HG03060 (cell line): ENCODE measurements around the gene RNF138.
"Not testable (repeated sequence)": the region's sequence is repeated elsewhere in the genome, so short reads cannot be mapped to it uniquely, and the experiment has no call there.

Experiments used
- ATAC-seq: cut with Tn5 transposase; IDR thresholded peaks from one replicate; pipeline ENCODE4 v1.9.1; 2021; ENCODE audit warnings: low read depth, moderate number of reproducible peaks; ENCODE audit not compliant: unreplicated experiment

Gene RNF138

DNA sequence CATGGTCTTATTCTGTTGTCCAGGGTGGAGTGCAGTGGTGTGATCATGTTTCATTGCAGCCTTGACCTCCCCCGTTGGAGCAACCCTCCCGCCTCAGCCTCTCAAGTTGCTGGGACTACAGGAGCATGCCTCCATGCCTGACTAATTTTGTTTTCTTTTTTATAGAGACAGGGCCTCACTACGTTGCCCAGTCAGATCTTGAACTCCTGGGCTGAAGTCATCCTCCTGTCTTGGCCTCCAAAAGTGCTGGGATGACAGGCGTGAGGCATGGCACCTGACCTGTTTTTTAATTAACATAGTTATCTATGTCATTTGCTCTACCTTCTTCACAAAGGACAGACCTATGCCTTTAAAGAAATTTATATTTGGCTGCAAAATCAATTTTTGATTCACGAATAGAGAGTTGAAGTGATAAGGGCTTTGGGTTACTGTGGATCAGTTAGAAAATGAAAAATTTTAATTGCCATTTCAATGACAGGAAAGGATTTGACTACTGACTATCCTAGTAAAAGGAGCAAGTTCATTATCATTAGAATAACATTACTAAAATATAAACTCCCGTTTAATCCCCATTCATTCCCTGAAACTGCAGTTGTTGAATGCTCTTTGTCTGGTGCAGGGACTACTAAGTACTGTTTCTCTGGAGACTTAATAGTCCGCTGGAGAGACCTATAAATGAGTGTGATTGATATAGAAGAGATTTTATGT lies 3.7 kb downstream of the RNF138 start:
- no peak for ATAC-seq

DNA sequence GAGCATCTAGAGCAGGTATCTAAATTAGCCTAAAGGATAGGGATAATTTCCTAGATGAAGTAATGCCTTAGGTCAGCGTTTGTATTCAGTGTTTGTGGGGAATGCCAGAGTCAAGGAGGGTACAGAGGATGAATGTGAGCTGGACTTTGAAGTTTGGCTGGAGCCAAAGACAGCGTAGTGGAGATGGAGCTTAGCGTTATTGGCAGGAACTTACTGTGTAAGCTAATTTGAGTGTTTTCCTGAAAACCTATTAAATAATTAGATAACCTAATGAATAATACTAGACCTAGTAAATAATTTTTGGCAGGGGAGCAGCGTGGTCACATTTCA lies 4.2 kb downstream of the RNF138 start:
- ATAC-seq, result no peak

- ATAC-seq, result no peak
Observed at GRCh38 chr18:32096946-32097345, 5.3 kb downstream of the RNF138 start.

- no peak for ATAC-seq
Observed at GRCh38 chr18:32104516-32104915, 12.8 kb downstream of the RNF138 start.

DNA sequence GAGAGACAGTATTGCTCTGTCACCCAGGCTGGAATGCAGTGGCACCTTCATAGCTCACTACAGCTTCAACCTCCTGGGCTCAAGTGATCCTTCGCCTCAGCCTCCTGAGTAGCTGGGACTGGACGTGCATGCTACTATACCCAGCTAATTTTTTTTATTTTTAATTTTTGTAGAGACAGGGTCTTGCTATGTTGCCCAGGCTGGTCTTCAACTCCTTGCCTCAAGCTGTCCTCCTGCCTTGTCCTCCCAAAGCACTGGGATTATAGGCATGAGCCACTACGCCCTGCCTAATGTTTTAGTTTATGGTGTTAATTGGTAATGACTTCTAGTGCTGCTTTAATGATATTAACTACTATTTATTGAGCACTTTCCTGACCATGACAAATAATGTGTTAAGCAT lies 18.3 kb downstream of the RNF138 start:
- no peak for ATAC-seq

DNA sequence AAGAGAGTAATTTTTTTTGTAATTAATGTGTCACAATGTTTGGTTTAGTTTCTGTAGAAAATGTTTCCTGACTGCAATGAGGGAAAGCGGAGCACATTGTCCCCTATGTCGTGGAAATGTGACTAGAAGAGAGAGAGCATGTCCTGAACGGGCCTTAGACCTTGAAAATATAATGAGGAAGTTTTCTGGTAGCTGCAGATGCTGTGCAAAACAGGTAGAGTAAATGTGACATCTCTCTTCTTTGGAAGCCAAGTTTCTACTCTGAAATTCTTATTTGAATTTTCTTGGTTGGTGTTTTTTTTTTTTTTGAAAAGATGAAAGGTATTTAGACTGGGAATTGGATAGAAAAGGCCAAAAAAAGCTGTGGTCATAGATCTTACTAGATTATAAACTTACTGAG lies 20.0 kb downstream of the RNF138 start:
- no peak for ATAC-seq

DNA sequence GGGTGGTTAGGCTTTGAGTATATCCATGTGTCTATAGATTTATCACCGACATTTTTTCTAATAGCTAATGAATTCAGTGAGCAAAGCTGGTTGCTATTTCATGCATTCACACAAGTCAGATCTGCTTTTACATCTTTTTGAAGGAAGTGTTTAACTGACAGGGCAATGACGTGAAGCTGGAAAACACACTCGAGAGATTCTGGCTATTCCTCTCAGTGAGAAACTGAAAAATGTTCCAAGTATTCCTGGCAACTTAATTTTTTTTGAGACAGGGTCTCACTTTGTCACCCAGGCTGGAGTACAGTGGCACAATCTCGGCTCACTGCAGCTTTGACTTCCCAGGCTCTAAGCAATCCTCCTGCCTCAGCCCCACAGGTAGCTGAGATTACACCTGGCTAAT lies 21.2 kb downstream of the RNF138 start:
- ATAC-seq, result no peak

DNA sequence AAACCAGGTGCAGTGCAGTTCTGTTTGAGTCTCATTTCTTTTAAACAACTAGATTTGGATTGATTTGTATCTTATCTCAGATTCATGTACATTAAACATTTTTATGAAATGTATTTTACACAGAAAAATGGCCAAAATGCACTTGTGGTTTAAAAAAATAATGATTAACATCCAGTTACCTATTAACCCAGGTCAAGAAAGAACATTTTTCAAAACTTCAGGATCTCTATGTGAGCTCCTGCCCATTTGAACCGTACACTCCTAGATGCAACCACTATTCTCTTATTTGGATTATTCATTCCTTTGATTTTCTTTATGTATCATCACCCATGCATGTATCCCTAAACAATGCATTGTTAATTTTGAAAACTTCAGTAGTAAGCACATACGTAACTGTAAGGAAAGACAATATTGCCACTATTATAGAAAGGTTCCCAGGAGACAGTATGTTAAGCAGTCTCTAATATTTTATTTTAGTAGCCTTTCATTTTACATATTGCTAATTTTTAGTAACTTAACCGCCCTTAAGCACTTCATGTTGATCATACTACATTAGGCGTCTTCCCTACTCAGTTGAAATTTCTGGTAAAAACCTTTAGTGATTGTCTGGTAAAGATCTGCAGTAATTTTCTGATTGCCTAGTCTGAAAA lies 22.7 kb downstream of the RNF138 start:
- ATAC-seq, result no peak

GRCh38 chr18:32122039-32122438 lies 30.4 kb downstream of the RNF138 start:
- ATAC-seq, result no peak

- ATAC-seq, result no peak
Observed at GRCh38 chr18:32126538-32126937, 34.9 kb downstream of the RNF138 start.

- ATAC-seq, result no peak
Observed at GRCh38 chr18:32135625-32136024, 44.0 kb downstream of the RNF138 start.

GRCh38 chr18:32138332-32138982 lies 46.8 kb downstream of the RNF138 start:
- ATAC-seq, result no peak

GRCh38 chr18:32139835-32140283 lies 48.2 kb downstream of the RNF138 start:
- ATAC-seq, result no peak

- ATAC-seq, result no peak
Observed at GRCh38 chr18:32148185-32148870, 56.7 kb downstream of the RNF138 start.

DNA sequence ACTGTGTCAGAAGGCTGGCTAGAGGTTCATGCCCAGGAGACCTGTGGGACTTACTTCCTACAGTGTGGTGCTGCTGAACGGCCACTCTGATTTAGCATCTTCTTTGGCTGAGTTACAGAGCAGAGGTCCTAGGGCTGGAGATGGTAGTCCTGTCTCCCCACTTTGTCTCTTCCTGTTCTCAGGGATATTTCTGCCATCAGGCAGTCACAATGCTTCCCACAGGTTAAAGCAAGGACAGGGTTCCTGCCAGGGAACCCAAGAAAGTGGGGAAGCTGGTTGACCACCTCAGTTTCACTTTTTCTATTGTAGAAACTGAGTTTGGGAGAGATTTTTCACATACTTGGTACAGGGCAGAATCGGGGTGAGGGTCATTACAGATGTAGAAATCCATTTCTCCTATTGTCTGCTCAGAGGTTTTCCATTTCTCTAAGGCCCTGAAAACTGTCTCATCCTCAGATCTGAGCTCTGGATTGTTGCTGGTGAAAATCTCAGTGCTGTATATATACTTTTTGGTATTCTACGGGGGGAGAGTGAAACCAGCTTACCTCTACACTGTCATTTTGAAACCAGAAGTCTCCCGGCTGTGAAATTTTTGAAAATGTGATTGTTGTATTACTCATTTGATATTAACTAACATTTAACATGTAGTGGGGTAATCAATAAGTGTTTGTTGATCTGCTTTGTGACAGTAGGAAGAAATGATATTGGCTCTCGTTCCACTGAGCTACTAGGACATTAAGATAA lies 61.2 kb downstream of the RNF138 start:
- peak; percentile 78 for ATAC-seq

GRCh38 chr18:32156855-32157254 lies 65.2 kb downstream of the RNF138 start:
- ATAC-seq, result no peak

GRCh38 chr18:32157580-32157979 lies 65.9 kb downstream of the RNF138 start:
- ATAC-seq, result no peak

DNA sequence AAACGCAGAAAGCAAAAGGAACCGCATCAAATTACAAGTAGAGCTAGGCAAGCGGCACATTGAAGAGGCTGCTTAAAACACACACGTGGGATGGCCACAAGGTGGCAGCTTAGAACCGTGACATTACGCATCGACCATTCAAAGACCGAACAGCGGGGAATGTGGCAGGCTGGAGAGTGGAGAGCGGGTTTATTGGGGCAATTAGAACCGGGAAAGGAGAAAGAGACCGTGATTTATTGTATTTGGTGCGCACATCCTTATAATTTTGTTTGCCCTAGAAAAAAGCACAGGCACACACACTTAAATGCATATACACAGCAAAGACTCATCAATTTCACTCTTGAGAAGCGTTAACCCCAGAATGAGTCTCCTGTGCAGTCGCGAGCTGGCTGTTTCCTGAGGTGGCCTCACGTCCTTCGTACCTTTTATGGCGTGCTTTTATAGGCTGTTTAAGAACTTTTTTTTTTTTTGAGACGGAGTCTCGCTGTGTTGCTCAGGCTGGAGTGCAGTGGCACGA lies 66.5 kb downstream of the RNF138 start:
- ATAC-seq, result peak; percentile 75

DNA sequence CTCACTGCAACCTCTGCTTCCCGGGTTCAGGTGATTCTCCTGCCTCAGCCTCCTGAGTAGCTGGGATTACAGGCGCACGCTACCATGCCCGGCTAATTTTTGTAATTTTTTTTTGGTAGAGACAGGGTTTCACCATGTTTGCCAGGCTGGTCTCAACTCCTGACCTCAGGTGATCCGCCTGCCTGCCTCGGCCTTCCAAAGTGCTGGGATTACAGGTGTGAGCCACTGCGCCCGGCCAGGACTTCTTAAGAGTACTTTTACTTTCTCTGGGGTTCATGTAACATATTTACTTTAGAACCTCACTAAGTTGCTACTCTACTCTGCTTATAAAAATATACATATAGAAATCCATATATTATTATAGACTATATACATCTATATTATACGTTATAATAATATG lies 67.0 kb downstream of the RNF138 start:
- not testable (repeated sequence) for ATAC-seq

DNA sequence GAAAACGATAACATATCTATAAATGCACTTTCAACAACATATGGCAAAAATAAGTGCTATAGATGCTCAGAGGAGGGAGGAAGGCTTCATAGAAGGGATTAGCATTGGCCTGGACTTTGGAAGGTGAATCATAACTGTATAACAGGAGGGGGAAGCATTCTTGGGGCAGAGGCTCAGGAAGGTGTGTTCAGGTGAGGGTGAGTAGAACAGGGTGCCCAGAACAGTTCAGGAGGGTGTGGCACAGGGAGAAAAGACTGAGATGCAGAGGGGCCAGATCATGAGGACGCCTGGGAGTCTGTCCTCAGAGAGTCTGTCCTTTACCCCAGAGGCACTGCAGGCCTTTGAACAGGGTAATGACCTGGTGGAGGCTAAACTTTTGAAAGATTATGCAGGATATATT lies 68.9 kb downstream of the RNF138 start:
- no peak for ATAC-seq
